GM19043 (cell line): ENCODE data around the gene OBP2B.
"Not testable (repeated sequence)": the region's sequence is repeated elsewhere in the genome, so short reads cannot be mapped to it uniquely, and the experiment has no call there.

Experiments used
- ATAC-seq: cut with Tn5 transposase; IDR thresholded peaks from one replicate; pipeline ENCODE4 v1.9.1; 2021; ENCODE audit warnings: low read depth; ENCODE audit not compliant: unreplicated experiment

OBP2B gene, protein sequence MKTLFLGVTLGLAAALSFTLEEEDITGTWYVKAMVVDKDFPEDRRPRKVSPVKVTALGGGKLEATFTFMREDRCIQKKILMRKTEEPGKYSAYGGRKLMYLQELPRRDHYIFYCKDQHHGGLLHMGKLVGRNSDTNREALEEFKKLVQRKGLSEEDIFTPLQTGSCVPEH

DNA sequence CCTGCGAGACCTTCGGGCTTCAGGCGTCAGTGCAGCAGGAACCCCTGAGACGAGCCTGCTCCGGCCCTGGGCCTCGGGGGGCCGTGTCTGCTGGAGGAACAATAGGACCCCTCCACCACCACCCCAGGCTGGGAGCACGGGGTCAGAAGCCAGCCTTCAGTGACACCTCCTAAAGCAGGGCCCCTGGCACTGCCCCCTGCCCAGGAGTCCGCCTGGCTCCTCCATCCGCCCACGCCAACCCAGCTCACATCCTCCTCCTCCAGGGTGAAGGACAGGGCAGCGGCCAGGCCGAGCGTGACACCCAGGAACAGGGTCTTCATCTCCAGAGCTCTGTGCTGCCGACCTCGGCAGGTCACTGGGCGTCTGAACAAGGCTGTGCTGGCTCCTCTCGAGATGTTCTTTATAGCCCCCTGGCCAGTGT is at the start of gene OBP2B:
Gene OBP2B, minus strand, starts transcription at position 371 of the 421 bp plus-strand sequence. Its CDS starts 51 bp downstream, at position 320.
- ATAC-seq, result not testable (repeated sequence)

DNA sequence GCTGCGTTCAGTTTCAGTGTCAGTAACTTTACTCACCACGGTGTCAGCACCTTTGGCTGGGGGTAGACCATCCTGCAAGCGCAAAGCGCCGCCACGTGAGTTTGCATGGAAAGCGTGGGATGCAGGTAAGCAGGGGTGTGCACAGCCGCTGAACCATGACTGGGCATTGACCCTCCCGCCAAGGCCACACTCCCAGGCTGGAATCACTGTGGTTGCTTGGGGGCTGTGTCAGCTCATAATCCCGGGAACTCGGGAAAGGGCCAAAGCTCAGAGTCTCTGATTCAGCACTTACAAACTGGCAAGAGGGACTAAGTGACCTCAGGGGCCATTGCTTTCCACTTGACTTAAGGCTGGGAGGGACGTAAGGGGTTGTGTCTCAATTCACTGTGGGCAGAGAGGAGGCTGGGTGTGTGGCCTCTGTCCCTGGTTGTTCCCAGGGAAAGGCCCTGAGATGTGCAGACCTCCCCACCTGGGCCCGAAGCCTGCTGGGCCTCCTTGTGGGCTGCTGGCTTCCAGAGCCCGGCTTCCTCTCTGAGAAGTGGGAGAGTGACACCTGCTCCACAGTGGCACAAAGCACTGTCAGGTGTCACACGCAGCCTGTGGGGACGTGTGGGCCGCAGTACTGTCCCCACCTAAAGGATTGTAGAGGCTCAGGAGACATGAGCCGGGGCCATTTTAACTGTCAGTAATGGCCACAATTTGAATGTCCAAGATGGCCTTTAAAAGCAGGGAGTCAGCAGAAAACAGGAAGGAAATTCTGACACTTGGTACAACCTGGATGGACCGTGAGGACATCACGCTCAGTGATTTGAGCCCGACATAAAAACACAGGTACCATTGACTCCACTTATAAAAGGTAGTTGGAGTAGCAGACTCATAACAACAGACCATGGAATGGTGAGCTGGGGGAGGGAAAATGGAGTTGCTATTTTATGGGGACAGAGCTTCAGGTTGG is 49.3 kb upstream of the OBP2B start:
- ATAC-seq, result no peak

DNA sequence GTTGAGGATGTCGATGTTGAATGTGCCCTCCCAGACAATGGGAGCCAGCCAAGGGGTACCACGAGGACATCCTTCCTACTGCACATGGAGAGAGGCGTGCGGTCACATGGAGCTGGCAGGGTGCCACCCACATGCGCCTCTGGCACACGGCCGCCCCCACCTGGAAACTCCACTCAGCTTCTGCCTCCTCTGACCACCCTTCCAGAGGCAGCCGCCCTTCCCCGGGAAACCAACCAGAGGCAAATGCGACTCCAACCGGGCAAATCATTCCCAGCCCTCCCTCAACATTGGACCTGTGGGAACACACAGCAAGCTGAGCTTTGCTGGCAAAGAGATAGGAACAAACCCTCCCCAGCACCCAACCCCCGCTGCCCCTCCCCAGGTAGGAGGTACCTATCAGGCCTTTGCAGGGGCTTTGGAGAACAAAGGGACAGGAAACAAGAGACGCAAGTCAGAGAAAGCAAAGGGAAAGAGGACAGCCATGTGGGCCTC is 48.5 kb upstream of the OBP2B start:
- ATAC-seq, result no peak

DNA sequence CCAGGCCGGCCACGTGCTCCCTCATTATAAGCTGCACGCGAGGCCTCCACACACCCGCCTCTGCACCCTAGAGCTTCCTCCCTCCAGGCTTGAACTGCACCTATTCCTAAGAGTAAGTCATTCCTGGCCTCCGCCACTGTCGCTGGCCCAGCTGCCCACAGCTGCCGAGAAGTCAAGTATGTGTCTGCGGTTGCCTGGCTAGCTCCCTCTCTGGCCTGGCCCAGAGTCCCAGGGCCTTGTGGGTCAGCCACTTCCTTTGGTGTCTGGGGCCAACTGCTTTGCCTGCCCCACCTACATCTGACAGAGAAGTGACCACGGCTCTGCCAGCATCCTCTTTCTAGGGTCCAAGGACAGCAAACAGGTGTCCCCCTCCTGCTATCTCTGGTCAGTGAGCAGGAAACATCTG is 47.6 kb upstream of the OBP2B start:
- ATAC-seq, result no peak

DNA sequence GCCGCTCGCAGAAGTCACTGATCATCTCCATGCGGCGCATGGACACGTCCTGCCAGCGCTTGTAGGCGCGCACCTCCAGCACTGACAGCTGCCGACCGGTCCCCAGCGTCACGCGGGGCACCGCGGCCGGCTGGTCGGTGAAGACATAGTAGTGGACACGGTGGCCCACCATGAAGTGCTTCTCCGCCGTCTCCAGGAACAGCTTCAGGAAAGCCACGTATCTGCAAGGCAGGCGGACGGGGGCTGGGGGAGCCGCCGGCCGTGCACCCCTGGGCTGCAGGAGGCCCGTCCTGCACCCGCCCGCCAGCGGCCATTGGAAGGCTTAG is 47.0 kb upstream of the OBP2B start:
- ATAC-seq, result no peak

DNA sequence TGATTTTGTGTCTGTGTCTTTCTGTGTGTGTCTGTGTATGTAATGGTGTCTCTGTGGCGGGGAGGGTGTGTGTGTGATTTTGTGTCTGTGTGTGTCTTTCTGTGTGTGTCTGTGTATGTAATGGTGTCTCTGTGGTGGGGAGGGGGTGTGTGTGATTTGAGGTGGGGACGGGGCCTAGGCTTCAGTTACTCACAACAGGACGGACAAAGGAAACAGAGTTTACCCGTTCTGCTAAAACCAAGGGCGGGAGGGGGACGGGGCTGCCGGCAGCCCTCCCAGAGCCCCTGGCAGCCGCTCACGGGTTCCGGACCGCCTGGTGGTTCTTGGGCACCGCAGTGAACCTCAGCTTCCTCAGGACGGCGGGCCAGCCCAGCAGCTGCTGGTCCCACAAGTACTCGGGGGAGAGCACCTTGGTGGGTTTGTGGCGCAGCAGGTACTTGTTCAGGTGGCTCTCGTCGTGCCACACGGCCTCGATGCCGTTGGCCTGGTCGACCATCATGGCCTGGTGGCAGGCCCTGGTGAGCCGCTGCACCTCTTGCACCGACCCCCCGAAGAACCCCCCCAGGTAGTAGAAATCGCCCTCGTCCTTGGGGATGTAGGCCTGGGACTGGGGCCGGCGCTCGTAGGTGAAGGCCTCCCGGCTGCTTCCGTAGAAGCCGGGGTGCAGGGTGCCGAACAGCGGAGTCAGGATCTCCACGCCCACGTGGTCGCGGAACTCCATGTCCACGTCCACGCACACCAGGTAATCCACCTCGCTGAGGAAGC is 46.5 kb upstream of the OBP2B start:
- ATAC-seq, result no peak

DNA sequence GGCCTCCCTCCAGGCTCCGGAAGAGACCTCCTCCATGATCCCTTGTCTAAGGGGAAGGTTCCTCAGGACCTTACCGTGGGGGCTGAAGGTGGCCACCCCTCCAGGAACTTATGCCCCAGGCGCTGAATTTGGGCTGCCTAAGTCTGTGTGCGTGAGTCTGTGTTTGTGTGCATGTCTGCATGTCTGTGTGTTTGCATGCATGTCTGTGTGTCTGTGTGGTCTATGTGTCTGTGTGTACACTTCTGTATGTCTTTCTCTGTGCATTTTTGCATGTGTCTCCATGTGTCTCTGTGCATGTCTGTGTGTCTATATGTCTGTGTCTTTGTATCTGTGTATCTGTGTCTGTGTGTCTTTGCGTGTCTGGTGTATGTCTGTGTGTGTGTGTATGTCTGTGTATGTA is 45.4 kb upstream of the OBP2B start:
- no peak for ATAC-seq

DNA sequence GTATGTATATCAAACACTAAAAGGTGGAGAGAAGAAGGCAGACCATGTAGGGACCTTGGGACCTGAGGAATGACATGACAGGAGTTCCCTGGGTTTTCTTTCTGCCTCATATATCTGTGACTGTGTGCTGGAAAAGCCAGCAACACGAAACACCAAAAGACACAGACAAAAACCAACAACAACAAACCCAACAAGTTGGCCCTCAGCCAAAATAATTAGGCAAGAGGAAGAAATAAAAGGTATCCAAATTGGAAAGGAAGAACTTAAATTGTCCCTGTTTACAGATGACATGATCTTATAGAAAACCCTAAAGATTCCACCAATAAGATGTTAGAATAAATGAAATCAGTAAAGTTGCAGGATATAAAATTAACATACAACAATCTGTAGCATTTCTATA is 44.2 kb upstream of the OBP2B start:
- ATAC-seq, result no peak

DNA sequence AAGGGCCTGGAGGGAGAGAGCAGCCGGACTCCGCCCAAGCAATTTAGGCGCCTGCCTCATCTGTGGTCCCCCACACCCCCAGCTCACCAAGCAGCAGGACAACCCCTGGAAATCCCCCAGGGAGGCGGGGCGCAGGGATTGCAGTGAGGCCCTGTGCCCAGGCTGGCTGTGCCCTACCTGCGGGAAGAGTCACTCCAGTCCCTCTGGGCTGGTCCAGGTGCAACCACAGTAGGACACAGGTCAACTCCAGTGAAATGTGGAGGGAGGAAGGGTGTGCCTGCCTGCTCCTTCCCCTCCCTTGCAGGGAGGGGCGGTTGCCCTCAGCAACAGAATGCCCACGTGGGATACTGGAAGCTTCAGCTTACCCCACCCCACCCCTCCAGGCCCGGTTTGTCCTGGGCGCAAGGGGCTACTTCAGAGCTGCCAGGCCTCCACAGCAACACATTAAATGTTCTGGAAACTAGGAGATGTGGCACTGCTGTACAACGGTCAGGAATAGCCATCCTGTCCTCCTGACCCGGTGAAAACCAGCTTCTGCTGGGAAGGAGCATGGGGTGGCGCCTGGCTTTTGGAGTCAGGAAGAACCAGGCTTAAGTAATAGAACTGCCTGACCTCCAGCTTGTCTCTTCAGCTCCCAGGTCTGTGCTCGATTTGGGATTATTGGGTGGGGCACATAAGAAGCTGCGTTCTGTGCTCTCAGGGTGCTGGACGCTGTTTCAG is 43.4 kb upstream of the OBP2B start:
- ATAC-seq, result no peak

DNA sequence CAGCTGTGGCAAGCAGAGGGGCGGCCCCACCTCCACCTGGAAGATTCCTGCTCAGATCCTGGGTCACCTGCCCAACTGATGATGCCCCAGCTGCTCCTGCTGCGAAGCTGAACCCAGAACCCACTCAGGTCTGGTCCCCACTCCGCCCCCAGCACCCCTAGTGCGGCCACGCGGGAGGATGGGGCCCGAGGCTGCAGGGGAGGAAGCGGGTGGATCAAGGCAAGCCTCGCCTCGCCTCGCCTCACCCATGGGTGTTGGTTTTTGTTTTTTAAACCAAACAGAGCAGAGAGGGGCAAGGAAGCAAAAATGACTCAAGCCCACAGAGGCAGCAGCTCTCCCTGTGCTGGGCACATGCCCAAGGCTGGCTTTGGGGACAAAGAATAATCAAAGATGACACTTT is 42.7 kb upstream of the OBP2B start:
- no peak for ATAC-seq

DNA sequence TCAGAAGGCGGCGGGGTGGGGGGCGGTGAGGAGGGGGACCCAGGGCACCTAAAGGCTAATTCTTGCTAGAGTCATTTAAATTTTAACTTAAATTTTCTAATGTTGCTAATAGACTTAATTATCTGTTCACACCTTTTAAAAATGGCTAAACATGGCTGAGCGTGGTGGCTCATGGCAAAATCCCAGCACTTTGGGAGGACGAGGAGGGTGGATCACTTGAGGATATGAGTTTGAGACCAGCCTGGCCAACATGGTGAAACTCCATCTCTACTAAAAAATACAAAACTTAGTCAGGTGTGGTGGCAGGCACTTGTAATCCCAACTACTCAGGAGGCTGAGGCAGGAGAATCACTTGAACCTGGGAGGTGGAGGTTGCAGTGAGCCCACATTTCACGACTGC is 42.2 kb upstream of the OBP2B start:
- not testable (repeated sequence) for ATAC-seq

DNA sequence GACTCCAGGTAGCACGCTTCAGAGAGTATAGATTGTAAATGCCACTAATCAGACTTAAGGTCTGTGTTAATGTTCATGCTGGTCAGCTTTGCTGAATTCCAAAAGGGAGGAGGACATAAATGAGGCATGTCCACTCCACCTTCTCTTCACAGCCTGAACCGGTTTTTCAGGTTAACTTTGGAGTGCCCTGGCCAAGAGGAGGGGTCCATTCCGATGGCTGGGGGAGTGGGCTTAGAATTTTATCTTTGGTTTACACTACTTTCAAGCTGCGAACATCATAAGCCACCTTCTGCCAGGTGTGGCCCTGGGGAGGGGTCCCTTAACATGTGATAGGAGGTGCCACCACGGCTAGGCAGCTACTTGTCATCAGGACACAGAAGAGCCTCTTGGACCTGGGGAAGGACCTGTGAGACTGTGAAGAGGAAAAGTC is 41.7 kb upstream of the OBP2B start:
- no peak for ATAC-seq

DNA sequence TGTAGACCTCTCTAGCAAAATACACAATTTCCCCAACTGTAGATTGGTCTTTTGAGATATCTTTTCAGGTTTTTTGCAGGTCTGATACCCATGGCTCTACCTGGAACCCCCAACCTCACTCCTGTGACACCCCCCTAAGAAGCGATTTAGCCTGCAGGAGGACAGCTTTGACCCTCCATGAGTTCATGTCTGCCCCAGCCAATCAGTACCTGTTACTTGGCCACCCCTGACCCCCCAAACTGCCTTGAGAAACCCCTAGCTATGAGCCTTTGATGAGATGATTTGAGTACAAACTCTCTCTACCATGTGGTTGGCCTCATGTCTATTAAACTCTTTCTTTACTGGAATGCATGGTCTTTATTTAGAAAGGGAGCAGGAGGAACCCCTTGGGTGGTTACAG is 40.3 kb upstream of the OBP2B start:
- no peak for ATAC-seq

DNA sequence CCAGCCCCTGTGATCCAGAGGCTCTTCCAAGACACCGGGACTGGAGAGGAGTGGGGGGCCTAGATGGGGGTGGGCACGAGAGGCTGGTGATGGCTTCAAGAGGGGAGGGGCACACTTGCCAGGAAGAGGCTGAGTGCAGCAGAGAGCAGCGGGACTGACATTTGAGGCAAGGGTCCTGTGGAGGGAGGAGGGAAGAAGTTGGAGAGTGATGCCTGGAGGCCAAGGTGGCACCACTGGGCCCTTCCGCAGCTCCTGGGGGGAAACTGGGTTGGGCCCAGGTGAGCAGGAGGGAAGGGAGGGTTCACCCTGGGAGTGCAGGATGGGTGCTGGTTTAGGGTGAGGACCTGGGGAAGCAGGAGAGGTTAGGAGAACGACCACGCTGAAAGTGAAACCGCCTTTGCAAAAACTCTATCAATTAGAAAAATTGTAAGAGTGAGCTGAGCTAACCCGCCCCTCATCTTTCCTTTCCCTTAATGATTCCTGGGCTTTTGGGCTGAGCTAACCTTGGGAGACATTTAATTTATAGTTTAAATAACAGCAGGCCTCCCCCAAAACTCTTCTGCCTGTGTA is 39.8 kb upstream of the OBP2B start:
- ATAC-seq, result no peak

DNA sequence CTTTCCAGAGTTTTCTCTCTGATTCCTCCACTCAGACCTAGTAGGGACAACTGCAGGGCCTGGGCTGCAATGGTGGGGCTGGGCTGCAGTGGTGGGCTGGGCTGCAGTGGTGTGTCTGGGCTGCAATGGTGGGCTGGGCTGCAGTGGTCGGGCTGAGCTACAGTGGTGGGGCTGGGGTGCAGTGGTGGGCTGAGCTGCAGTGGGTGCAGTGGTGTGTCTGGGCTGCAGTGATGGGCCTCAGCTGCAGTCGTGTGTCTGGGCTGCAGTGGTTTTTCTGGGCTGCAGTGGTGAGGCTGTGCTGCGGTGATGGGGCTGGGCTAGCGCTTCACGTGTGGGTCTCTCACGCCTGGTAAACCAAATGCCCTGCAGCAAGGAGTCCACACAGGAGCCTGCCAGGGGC is 38.6 kb upstream of the OBP2B start:
- ATAC-seq, result no peak

DNA sequence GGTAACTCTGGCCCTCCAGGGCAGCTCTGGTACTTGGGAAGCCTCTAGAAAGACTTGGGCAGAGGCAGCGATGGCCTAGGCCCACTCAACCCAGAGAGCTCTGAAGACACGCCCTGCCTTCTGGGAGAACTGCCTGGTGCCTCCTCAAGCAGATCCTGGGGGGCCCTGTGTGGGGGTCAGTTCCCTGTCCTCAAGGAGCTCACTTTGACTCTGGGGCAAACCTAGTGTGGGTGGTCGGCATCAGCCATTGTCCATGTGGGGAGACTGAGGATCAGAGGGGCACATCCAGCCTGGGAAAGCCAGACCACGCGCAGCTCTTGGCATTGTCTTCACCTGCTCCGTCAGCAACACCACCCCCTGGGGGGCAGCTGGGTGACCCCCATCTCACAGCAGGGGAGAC is 37.9 kb upstream of the OBP2B start:
- ATAC-seq, result no peak

DNA sequence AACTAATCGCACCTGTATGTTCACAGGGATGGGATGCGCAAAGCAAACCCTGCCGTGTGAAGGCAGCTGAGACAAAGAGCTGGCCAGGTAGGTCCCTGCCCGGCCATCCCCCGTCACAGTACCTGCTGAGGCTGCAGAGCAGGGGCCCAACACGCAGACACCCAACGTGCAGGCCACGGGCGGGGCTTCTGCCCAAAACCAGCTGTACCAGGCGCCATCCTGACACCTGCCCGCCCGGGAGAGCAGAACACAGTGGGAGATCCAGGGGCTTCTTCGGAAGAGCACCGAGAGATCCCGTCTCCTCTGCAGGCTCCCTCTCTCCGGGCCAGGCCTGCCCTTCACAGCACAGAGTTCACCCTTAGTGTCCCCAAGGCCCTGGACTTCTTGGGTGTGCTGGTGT is 37.5 kb upstream of the OBP2B start:
- no peak for ATAC-seq

DNA sequence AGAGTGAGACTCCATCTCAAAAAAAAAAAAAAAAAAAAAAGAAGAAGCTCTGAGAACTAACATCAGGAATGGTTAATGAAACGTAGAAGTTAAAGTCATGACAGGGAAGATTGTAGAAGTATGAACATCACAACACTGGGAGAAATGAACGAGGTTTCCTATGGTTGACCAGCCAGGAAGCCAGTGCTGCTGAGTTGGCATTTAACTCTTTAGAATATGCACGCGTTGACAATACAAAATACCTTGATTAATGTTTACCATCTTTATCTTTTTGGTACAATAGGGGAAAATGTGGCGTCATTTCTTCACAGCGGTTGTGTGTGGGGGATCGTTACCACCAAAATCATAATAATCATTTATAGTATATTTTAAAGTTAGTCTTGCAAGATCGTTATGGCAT is 33.9 kb upstream of the OBP2B start:
- ATAC-seq, result no peak

DNA sequence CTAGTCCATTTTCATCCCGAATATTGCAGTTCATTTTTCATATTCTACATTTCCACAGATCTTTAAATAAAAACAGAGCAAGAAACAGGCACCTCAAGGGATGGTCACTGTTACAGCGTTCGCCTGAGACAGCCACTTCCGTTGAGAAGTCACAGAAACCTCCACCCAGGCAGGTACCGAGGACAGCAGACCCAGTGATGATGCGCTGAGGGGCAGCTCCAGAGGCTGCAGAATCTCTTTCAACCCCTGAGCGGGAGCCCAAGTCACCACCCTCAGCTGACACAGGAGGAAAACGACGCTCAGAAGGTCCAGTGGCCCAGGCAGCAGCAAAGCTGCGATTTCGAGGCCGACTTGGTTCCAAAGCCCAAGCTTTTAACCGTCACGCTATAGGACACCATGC is 33.2 kb upstream of the OBP2B start:
- ATAC-seq, result no peak

DNA sequence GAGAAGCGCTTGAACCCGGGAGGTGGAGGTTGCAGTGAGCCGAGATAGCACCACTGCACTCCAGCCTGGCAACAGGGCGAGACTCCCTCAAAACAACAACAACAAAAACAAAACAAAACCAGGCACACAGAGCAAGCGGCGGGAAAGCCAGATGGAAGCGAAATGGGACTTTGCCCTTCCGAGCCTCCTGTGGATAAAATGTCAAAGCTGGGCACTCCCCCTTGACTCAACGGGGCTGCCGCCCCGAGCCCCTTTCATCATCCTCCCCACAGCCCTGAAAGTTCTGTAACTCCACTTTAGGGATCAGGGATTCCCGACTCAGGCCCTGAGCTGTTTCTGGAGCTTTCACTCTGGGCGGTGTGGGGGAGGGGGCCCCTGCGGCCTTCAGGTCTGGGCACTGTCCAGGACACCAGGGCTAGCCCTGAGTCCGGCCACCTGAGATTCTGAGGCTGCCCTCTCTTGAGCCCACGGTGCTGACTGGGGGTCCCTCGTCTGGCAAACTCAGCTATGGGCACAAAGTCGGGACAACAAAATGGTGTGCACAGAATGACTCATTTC is 30.6 kb upstream of the OBP2B start:
- no peak for ATAC-seq
